Measurements from ENCODE around the gene TMEM127.
"Not testable (repeated sequence)": the region's sequence is repeated elsewhere in the genome, so short reads cannot be mapped to it uniquely, and the experiment has no call there.

TMEM127 gene

GRCh38 chr2:96265840-96266679 lies at the start of gene TMEM127, which contains the start of gene CIAO1:
TSS of gene TMEM127 (minus strand) at chr2:96265997. CDS start at chr2:96265381, 616 bp downstream.
TSS of gene CIAO1 (plus strand) at chr2:96266225. CDS start at chr2:96266351, 126 bp downstream.
- DNase-seq, result peak; percentile 99

- no peak for DNase-seq
These were observed 49.2 kb upstream of the TMEM127 start for GRCh38 chr2:96315005-96315399.

- peak; percentile 40 for DNase-seq
These were observed 42.5 kb upstream of the TMEM127 start for GRCh38 chr2:96308248-96308647.

- no peak for DNase-seq
These were observed 40.6 kb upstream of the TMEM127 start for GRCh38 chr2:96306370-96306769.

GRCh38 chr2:96305979-96306308 lies 40.1 kb upstream of the TMEM127 start:
- peak; percentile 32 for DNase-seq

GRCh38 chr2:96305091-96305978 lies 39.5 kb upstream of the TMEM127 start, which contains the start of gene SNRNP200:
TSS of gene SNRNP200 (minus strand) at chr2:96305546. CDS start at chr2:96305437, 109 bp downstream.
- DNase-seq, result peak; percentile 94

- DNase-seq, result no peak
These were observed 38.8 kb upstream of the TMEM127 start for GRCh38 chr2:96304606-96305005.

- DNase-seq, result no peak
These were observed 36.1 kb upstream of the TMEM127 start for GRCh38 chr2:96301865-96302264.

- DNase-seq, result no peak
These were observed 31.1 kb upstream of the TMEM127 start for GRCh38 chr2:96296925-96297324.

GRCh38 chr2:96294271-96294670 lies 28.5 kb upstream of the TMEM127 start:
- DNase-seq, result not testable (repeated sequence)

- no peak for DNase-seq
These were observed 26.0 kb upstream of the TMEM127 start for GRCh38 chr2:96291751-96292150.

- DNase-seq, result no peak
These were observed 21.6 kb upstream of the TMEM127 start for GRCh38 chr2:96287273-96287856.

GRCh38 chr2:96276787-96277499 lies 11.1 kb upstream of the TMEM127 start:
- no peak for DNase-seq

GRCh38 chr2:96274355-96275056 lies 8.7 kb upstream of the TMEM127 start:
- no peak for DNase-seq

GRCh38 chr2:96273763-96274162 lies 8.0 kb upstream of the TMEM127 start:
- no peak for DNase-seq

- DNase-seq, result peak; percentile 25
These were observed 6.2 kb upstream of the TMEM127 start for GRCh38 chr2:96271995-96272394.

- peak; percentile 72 for DNase-seq
These were observed 1.6 kb upstream of the TMEM127 start for GRCh38 chr2:96267159-96267971.

- peak; percentile 77 for DNase-seq
These were observed 403 bp downstream of the TMEM127 start for GRCh38 chr2:96265349-96265839.

GRCh38 chr2:96264656-96265348 lies 995 bp downstream of the TMEM127 start:
- peak; percentile 76 for DNase-seq

- DNase-seq, result no peak
These were observed 1.7 kb downstream of the TMEM127 start for GRCh38 chr2:96264086-96264485.
